ENCODE data around the gene PIGN.

DNA sequence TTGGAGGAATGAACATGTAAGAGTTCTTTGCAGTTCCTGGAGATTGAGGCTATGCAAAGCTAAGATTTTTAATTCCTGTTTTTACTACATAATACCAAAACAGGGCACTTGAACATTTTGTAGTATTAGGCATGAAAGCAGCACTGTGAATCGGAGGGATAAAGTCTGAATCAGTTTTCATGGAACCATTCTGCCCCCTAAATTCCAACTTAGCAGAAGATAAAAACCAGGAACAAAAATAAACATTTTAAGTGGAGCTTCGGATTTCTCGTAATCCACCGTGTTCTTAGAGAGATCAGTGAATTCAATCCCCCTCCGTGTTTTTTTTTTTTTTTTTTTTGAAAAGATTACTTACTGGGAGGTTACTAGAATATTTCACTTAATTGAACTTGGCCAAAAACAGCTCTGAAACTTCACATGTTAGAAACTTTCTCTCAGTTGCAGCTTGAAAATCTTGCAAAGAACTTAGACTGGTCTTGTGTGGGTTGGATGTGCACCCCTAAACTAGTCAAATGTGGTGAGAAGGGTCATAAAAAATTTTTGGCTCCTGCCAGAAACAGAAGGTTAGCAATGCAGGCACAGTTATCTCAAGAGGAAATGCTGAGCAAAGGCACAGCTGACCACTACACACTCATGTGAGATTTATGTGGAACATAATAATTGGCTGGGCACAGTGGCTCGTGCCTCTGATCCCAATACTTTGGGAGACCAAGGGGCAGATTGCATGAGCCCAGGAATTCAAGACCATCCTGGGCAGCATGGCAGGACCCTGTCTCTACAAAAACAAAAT lies 148.7 kb downstream of the PIGN start:
- TF ChIP-seq POLR2A (IDR thresholded peaks at IDR 0.05): no peak
- TF ChIP-seq, protein P1, sequence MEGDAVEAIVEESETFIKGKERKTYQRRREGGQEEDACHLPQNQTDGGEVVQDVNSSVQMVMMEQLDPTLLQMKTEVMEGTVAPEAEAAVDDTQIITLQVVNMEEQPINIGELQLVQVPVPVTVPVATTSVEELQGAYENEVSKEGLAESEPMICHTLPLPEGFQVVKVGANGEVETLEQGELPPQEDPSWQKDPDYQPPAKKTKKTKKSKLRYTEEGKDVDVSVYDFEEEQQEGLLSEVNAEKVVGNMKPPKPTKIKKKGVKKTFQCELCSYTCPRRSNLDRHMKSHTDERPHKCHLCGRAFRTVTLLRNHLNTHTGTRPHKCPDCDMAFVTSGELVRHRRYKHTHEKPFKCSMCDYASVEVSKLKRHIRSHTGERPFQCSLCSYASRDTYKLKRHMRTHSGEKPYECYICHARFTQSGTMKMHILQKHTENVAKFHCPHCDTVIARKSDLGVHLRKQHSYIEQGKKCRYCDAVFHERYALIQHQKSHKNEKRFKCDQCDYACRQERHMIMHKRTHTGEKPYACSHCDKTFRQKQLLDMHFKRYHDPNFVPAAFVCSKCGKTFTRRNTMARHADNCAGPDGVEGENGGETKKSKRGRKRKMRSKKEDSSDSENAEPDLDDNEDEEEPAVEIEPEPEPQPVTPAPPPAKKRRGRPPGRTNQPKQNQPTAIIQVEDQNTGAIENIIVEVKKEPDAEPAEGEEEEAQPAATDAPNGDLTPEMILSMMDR (IDR thresholded peaks at IDR 0.05): no peak
